B cell (primary cell): ENCODE measurements around the gene CITED4. TPM values are rescaled to one million over a fixed set of nuclear protein-coding genes. Genes with fewer than 3 reads are reported as not detected.

Experiments used
- ATAC-seq: fragments of 200-7000 bp; cut with Tn5 transposase; one replicate; pipeline ENCODE4 v1.10.0; 2021; ENCODE audit warnings: low read depth, mild to moderate bottlenecking, moderate number of reproducible peaks, moderate library complexity
- CTCF ChIA-PET: fragments of 350-600 bp; sonication (Branson Sonifier 250); formaldehyde crosslinking; loops from one replicate; lab custom pipeline; 2021; ENCODE audit warnings: antibody characterized with exemption, inconsistent platforms; lab: Charles Lee
- POLR2A ChIA-PET: fragments of 350-600 bp; sonication (Branson Sonifier 250); formaldehyde crosslinking; loops from one replicate; lab custom pipeline; 2021; ENCODE audit warnings: antibody characterized with exemption; lab: Charles Lee
- DNase-seq: peaks from one replicate; pipeline ENCODE4 v3.0.0; 2013
- H2AFZ ChIP-seq: 2 replicates; pipeline ENCODE4 v1.6.1; 2012; ENCODE audit warnings: mild to moderate bottlenecking, low read depth, low read length; ENCODE audit not compliant: insufficient read depth, poor library complexity, severe bottlenecking
- H3K27ac ChIP-seq, 2 donors: 1 replicate in 1 of 2; 2 replicates in 1 of 2; pipeline ENCODE4 v1.5.1; 2012 to 2013; ENCODE audit warnings: low read length in 2 of 2, mild to moderate bottlenecking in 2 of 2, moderate library complexity in 1 of 2
- H3K27me3 ChIP-seq, 4 experiments: fragments of 200-600 bp in 1 of 4; sonication (generic) in 1 of 4; replicated peaks in 1 of 4; 1 replicate in 2 of 4; 2 replicates in 2 of 4; pipeline versions ENCODE4 v1.6.1 to v1.7.0; 2013 to 2016; ENCODE audit warnings: low read length in 3 of 4, mild to moderate bottlenecking in 2 of 4, mixed read lengths in 1 of 4, moderate library complexity in 1 of 4; ENCODE audit not compliant: insufficient read depth in 4 of 4, control insufficient read depth in 3 of 4; ENCODE audit errors: control extremely low read depth in 1 of 4
- H3K36me3 ChIP-seq, 2 experiments: replicated peaks in 1 of 2; 1 replicate in 1 of 2; 2 replicates in 1 of 2; pipeline versions ENCODE4 v1.6.1 to v1.7.1; 2013; ENCODE audit warnings: low read length in 1 of 2; ENCODE audit not compliant: insufficient read depth in 2 of 2, control insufficient read depth in 1 of 2; ENCODE audit errors: control extremely low read depth in 1 of 2, extremely low read depth in 1 of 2
- H3K4me1 ChIP-seq, 2 donors: fragments of 200-600 bp in 1 of 2; sonication (generic) in 1 of 2; 1 replicate in 1 of 2; 2 replicates in 1 of 2; pipeline versions ENCODE4 v1.5.1 to v1.6.1; 2013 to 2017; ENCODE audit warnings: low read length in 2 of 2; ENCODE audit not compliant: control insufficient read depth in 2 of 2, insufficient read depth in 2 of 2
- H3K4me2 ChIP-seq: replicated peaks from 2 replicates; pipeline ENCODE3; 2012; ENCODE audit warnings: mild to moderate bottlenecking, low read depth, low read length; ENCODE audit not compliant: poor library complexity, severe bottlenecking
- H3K4me3 ChIP-seq, 5 experiments: fragments of 200-600 bp in 1 of 5; sonication (generic) in 1 of 5; 1 replicate in 3 of 5; 2 replicates in 2 of 5; pipeline versions ENCODE4 v1.5.1 to v1.7.0; 2011 to 2016; ENCODE audit warnings: low read length in 4 of 5, mild to moderate bottlenecking in 4 of 5, low read depth in 2 of 5, control low read depth in 1 of 5, moderate library complexity in 1 of 5; ENCODE audit not compliant: insufficient read depth in 1 of 5; ENCODE audit errors: control extremely low read depth in 1 of 5, extremely low read depth in 1 of 5
- H3K79me2 ChIP-seq: fragments of 200-600 bp; sonication (generic); one replicate; pipeline ENCODE4 v1.6.0; 2016; ENCODE audit warnings: low read length; ENCODE audit not compliant: control insufficient read depth, insufficient read depth
- H3K9ac ChIP-seq: fragments of 200-600 bp; sonication (generic); 2 replicates; pipeline ENCODE4 v1.6.1; 2017; ENCODE audit warnings: mild to moderate bottlenecking, low read length, moderate library complexity
- H3K9me3 ChIP-seq, 3 donors: one replicate each; pipeline versions ENCODE4 v1.6.1 to v1.7.1; 2013; ENCODE audit warnings: low read length in 2 of 3; ENCODE audit not compliant: control insufficient read depth in 2 of 3, insufficient read depth in 1 of 3; ENCODE audit errors: control extremely low read depth in 1 of 3
- H4K20me1 ChIP-seq: 2 replicates; pipeline ENCODE4 v1.6.0; 2012; ENCODE audit warnings: mild to moderate bottlenecking, low read length; ENCODE audit not compliant: insufficient read depth, control insufficient read depth, poor library complexity, severe bottlenecking
- H3K27ac Mint-ChIP-seq: one replicate; pipeline ENCODE4 v1.8.0; 2021; ENCODE audit warnings: mixed read lengths
- H3K27me3 Mint-ChIP-seq: one replicate; pipeline ENCODE4 v1.8.0; 2021; ENCODE audit warnings: mixed read lengths
- H3K4me1 Mint-ChIP-seq: one replicate; pipeline ENCODE4 v1.8.0; 2021; ENCODE audit warnings: mixed read lengths
- H3K4me3 Mint-ChIP-seq: one replicate; pipeline ENCODE4 v1.8.0; 2021; ENCODE audit warnings: mixed read lengths
- H3K9me3 Mint-ChIP-seq: one replicate; pipeline ENCODE4 v1.8.0; 2022; ENCODE audit warnings: mixed read lengths; ENCODE audit not compliant: insufficient read depth
- CTCF ChIP-seq: fragments of 200-600 bp; IDR thresholded peaks from one replicate; pipeline ENCODE4 v1.8.0; 2022; ENCODE audit warnings: antibody characterized with exemption, mild to moderate bottlenecking
- EZH2 ChIP-seq: IDR thresholded peaks from 2 replicates; pipeline ENCODE4 v1.6.1; 2012; ENCODE audit warnings: borderline replicate concordance, low read depth, mild to moderate bottlenecking, moderate library complexity, low read length; ENCODE audit not compliant: insufficient read depth, poor library complexity, severe bottlenecking
- WGBS: methylation state at CpG from one replicate; pipeline ENCODE4 v1.1.5; 2013; ENCODE audit warnings: missing lambda C conversion rate; ENCODE audit not compliant: insufficient coverage; 5-methylcytosine and 5-hydroxymethylcytosine counted together
- intact Hi-C: fragments of 100-400 bp; cut with micrococcal nuclease; formaldehyde crosslinking; loops from one replicate; pipeline ENCODE4 v1.10.0; 2022
- polyA minus RNA-seq: library from RNA; depleted of rRNA, polyadenylated mRNA; stranded (reverse); fragments of >200 nt; gene quantifications from 2 replicates; pipeline ENCODE4 v1.2.3, GENCODE V29; 2012
- polyA plus RNA-seq: library from polyadenylated mRNA; depleted of rRNA; stranded (reverse); fragments of >200 nt; gene quantifications from 2 replicates; pipeline ENCODE4 v1.2.3, GENCODE V29; 2012
- total RNA-seq, 2 donors: library from RNA; stranded (reverse); fragments of 120-200 nt in 1 of 2; gene quantifications; 1 replicate in 1 of 2; 2 replicates in 1 of 2; pipeline versions ENCODE4 v1.2.3 to v1.2.4, GENCODE V29; 2013 to 2022

Gene CITED4, protein sequence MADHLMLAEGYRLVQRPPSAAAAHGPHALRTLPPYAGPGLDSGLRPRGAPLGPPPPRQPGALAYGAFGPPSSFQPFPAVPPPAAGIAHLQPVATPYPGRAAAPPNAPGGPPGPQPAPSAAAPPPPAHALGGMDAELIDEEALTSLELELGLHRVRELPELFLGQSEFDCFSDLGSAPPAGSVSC
- total RNA-seq: 3.1 and 3.2 TPM in 2 replicates
- total RNA-seq (2013): 1.2 TPM
- polyA plus RNA-seq: 4.1 and 5.6 TPM in 2 replicates
- polyA minus RNA-seq: 3.3 and 4.8 TPM in 2 replicates

DNA sequence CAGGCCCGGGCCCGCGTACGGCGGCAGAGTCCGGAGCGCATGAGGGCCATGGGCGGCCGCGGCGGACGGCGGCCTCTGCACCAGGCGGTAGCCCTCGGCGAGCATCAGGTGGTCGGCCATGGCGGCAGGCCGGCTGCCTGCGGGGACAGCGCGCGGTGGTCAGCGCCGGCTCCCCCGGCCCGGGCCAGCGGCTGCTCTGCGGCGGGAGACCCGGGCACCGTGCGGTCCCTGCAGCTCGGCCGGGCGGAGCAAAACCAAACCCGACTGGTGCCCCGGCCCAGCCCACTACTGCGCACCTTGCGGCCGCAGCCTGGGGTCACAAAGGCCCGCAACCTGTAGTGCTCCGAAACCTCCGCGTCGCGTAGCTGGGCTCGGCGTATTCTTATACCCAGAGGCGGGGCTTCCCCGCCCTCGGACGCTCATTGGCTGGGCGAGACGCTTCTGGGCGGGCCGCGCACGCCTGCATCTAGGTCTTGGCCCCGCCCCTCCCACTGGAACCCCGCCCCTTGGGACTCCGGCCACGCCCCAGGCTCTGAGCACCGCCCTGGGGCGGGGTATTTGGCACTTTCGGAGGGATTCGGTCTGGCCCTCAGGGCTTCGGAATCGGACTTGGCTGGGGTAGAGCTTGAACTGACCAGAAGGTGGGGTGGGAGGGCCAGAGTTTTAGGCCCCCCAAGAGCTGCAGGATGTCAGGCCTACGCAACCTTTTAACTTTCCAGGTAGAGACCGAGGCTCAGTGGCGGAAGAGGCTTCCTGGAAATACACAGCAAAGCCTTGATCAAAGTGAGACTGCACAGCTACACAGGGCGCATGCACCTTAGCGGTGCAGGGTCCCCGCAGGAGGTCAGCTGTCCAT, at the start of gene CITED4:
CITED4 (minus strand) TSS at position 356 of the 856 bp plus-strand sequence; CDS start at position 120, 236 bp downstream.
- Mint-ChIP-seq H3K4me3 (peak within 1 kb of the TSS; percentile 98), H3K9me3 (no peaks in the 10 kb centered on the region), H3K27ac (peak within 1 kb of the TSS; percentile 88), H3K4me1 (peaks cover 9% of the 10 kb centered on the region), H3K27me3 (peaks cover 25% of the 10 kb centered on the region)
- Histone ChIP-seq H3K4me1 (peaks cover 11 to 14% of the 10 kb centered on the region in 2 donors), H3K9ac (peak within 1 kb of the TSS; percentile 63), H3K27me3 (peaks cover 0 to 28% (median 9%) of the 10 kb centered on the region in 4 experiments), H3K36me3 (no peaks in the 10 kb centered on the region), H2AFZ (peak within 1 kb of the TSS; percentile 76), H3K4me2 (peak within 1 kb of the TSS; percentile 99), H3K27ac (peak within 1 kb of the TSS in 1 of 2 donors; percentile 23), H3K4me3 (peak within 1 kb of the TSS; percentile 17 to 67 (median 58)), H4K20me1 (no peaks in the 10 kb centered on the region), H3K9me3 (peaks cover 0 to 8% (median 0%) of the 10 kb centered on the region in 3 donors), H3K79me2 (no peaks in the 10 kb centered on the region)
- TF ChIP-seq CTCF (no peak), EZH2 (no peak)
- WGBS: 2% methylated on average over 72 of the region's 75 CpGs
- intact Hi-C loops: loop anchor here (1.0 kb wide), 6 partner anchors 44 to 331 kb away; partner anchors contain the start of genes CTPS1, RIMS3 and ZNF684
- ChIA-PET POLR2A (interaction anchor here (0.6 to 2.1 kb wide), 3 partner anchors 114 to 171 kb away, joined by 3 to 12 read pairs (median 3); partner anchors contain the start of gene NFYC), CTCF (interaction anchor here (1.0 to 2.0 kb wide), 8 partner anchors 11 to 193 kb away, joined by 3 to 7 read pairs (median 4); no protein-coding TSS in a partner anchor)
- peak; percentile 96 for DNase-seq
- ATAC-seq: peak; percentile 98
